ENCODE data around the gene MED13.
A peak's percentile ranks its signal among the peaks of the same experiment; 100 is the strongest.

Gene MED13

DNA sequence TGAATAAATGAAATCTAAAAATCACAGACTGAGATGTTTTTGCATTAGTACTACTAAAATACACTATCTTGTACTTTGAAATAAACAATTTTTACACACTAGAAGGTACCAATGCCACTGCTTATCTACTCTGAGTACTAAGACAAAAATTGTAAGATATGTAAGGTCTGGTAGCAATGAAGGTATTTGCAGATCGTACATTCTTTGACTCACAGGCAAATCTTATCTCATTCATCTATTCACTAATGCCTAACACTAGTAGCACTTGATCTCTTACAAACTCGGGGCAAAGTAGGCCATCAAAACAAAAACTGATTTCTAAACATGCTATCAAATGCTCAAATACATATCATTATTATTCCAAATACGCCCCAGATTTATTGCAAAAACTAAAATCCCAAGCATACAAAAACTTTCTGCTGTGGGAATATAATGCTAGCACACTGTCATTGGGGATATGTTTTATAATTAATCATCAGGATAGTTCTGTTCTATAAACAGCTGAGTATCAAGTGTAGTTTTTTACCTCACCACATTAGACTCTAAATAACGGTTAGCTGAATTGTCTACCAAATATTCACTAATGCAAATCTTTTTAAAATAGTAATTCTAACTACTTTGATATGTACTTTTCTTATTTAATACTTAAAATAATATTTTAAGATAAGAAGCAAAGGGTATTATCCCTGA is 68.0 kb downstream of the MED13 start:
- H3K4ac ChIP-seq (ENCODE audit: low read depth, low read length) = no peak overlapping the region
- H3K27ac ChIP-seq (ENCODE audit: low read depth, low read length) = no peak overlapping the region
- H3K14ac ChIP-seq (ENCODE audit: low read length) = no peak overlapping the region
- H4K12ac ChIP-seq (ENCODE audit: low read depth, low read length) = no peak overlapping the region
- H3K4me2 ChIP-seq (ENCODE audit: low read length) = no peak overlapping the region
- H3K36me3 ChIP-seq (ENCODE audit: control insufficient read depth in 1 of 2, insufficient read depth in 2 of 2, low read length in 2 of 2) = peaks cover 16% of the 10 kb centered on the region in 2 experiments
- no peaks in the 10 kb centered on the region for H3K9me3 ChIP-seq (ENCODE audit: insufficient read depth, low read depth, low read length)
- no peak overlapping the region for H2BK5ac ChIP-seq (ENCODE audit: low read depth, low read length, poor library complexity)
- H3K9ac ChIP-seq (ENCODE audit: low read length) = no peak overlapping the region
- no peak overlapping the region for H2BK120ac ChIP-seq (ENCODE audit: insufficient read depth, low read length, poor library complexity)
- no peak overlapping the region for H2AFZ ChIP-seq (ENCODE audit: insufficient read depth, low read length, poor library complexity)
- H4K91ac ChIP-seq (ENCODE audit: low read depth, low read length) = no peak overlapping the region
- H2AK5ac ChIP-seq (ENCODE audit: low read length) = no peak overlapping the region
- H4K8ac ChIP-seq (ENCODE audit: low read depth, low read length) = no peak overlapping the region
- peak; percentile 7 to 71 for DNase-seq
- H3K4me1 ChIP-seq (ENCODE audit: control insufficient read depth in 1 of 2, insufficient read depth in 2 of 2, low read length in 2 of 2) = no peaks in the 10 kb centered on the region
- 100% methylated on average over 1 of the region's 4 CpGs for WGBS (ENCODE audit: extremely low coverage, insufficient coverage, insufficient read length)
- no peak overlapping the region for H3K23ac ChIP-seq (ENCODE audit: low read length)
- no peak overlapping the region for H3K18ac ChIP-seq (ENCODE audit: low read length)
- H3K4me3 ChIP-seq (ENCODE audit: low read depth, low read length) = no peak overlapping the region
- H3K79me2 ChIP-seq (ENCODE audit: control insufficient read depth, insufficient read depth, low read length, poor library complexity) = no peaks in the 10 kb centered on the region
- H3K27me3 ChIP-seq (ENCODE audit: insufficient read depth, low read length) = no peaks in the 10 kb centered on the region
- H2BK12ac ChIP-seq (ENCODE audit: low read length) = no peak overlapping the region
- no peaks in the 10 kb centered on the region for H3K79me1 ChIP-seq (ENCODE audit: low read length)

GRCh38 chr17:61989509-61989908 is 75.6 kb downstream of the MED13 start:
- Histone ChIP-seq H3K36me3 (ENCODE audit: control insufficient read depth in 1 of 2, insufficient read depth in 2 of 2, low read length in 2 of 2) (peaks cover 22 to 30% of the 10 kb centered on the region in 2 experiments), H3K23ac (ENCODE audit: low read length) (no peak overlapping the region), H3K27ac (ENCODE audit: low read depth, low read length) (no peak overlapping the region), H2AFZ (ENCODE audit: insufficient read depth, low read length, poor library complexity) (no peak overlapping the region), H4K12ac (ENCODE audit: low read depth, low read length) (no peak overlapping the region), H2BK12ac (ENCODE audit: low read length) (no peak overlapping the region), H3K4ac (ENCODE audit: low read depth, low read length) (no peak overlapping the region), H3K4me1 (ENCODE audit: control insufficient read depth in 1 of 2, insufficient read depth in 2 of 2, low read length in 2 of 2) (no peaks in the 10 kb centered on the region), H3K18ac (ENCODE audit: low read length) (no peak overlapping the region), H2BK5ac (ENCODE audit: low read depth, low read length, poor library complexity) (no peak overlapping the region), H3K9ac (ENCODE audit: low read length) (no peak overlapping the region), H3K27me3 (ENCODE audit: insufficient read depth, low read length) (no peaks in the 10 kb centered on the region), H4K8ac (ENCODE audit: low read depth, low read length) (no peak overlapping the region), H3K4me3 (ENCODE audit: low read depth, low read length) (no peak overlapping the region), H2BK120ac (ENCODE audit: insufficient read depth, low read length, poor library complexity) (no peak overlapping the region), H2AK5ac (ENCODE audit: low read length) (no peak overlapping the region), H3K14ac (ENCODE audit: low read length) (no peak overlapping the region), H3K4me2 (ENCODE audit: low read length) (no peak overlapping the region), H3K79me2 (ENCODE audit: control insufficient read depth, insufficient read depth, low read length, poor library complexity) (no peaks in the 10 kb centered on the region), H4K91ac (ENCODE audit: low read depth, low read length) (no peak overlapping the region), H3K79me1 (ENCODE audit: low read length) (no peaks in the 10 kb centered on the region), H3K9me3 (ENCODE audit: insufficient read depth, low read depth, low read length) (no peaks in the 10 kb centered on the region)
- DNase-seq = no peak
- no CpG with 5 or more reads among the region's 3 CpGs for WGBS (ENCODE audit: extremely low coverage, insufficient coverage, insufficient read length)

DNA sequence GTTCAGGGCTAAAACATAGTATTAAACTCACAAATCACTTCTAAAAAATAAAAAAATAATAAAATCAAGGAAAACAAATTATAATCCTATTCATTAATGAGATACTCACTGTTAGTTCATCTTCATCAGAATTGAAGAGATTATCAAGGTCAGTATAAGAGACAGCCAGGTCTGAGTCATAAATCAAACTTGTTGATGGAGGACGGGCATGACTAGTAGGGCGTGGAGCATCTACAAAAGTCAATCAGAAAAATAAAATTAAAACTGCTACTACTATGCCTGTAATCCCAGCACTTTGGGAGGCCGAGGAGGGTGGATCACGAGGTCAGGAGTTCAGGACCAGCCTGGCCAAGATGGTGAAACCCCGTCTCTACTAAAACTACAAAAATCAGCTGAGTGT is 78.2 kb downstream of the MED13 start:
- no peak overlapping the region for H2BK12ac ChIP-seq (ENCODE audit: low read length)
- H2AK5ac ChIP-seq (ENCODE audit: low read length) = no peak overlapping the region
- no peak overlapping the region for H3K14ac ChIP-seq (ENCODE audit: low read length)
- no peak overlapping the region for H2BK5ac ChIP-seq (ENCODE audit: low read depth, low read length, poor library complexity)
- no peak overlapping the region for H4K91ac ChIP-seq (ENCODE audit: low read depth, low read length)
- peaks cover 25 to 28% of the 10 kb centered on the region in 2 experiments for H3K36me3 ChIP-seq (ENCODE audit: control insufficient read depth in 1 of 2, insufficient read depth in 2 of 2, low read length in 2 of 2)
- H3K27ac ChIP-seq (ENCODE audit: low read depth, low read length) = no peak overlapping the region
- DNase-seq = no peak
- H3K4me3 ChIP-seq (ENCODE audit: low read depth, low read length) = no peak overlapping the region
- no peaks in the 10 kb centered on the region for H3K27me3 ChIP-seq (ENCODE audit: insufficient read depth, low read length)
- no peaks in the 10 kb centered on the region for H3K9me3 ChIP-seq (ENCODE audit: insufficient read depth, low read depth, low read length)
- H2AFZ ChIP-seq (ENCODE audit: insufficient read depth, low read length, poor library complexity) = no peak overlapping the region
- WGBS (ENCODE audit: extremely low coverage, insufficient coverage, insufficient read length) = no CpG with 5 or more reads among the region's 5 CpGs
- H4K12ac ChIP-seq (ENCODE audit: low read depth, low read length) = no peak overlapping the region
- H3K18ac ChIP-seq (ENCODE audit: low read length) = no peak overlapping the region
- no peak overlapping the region for H3K23ac ChIP-seq (ENCODE audit: low read length)
- H3K4ac ChIP-seq (ENCODE audit: low read depth, low read length) = no peak overlapping the region
- no peaks in the 10 kb centered on the region for H3K79me1 ChIP-seq (ENCODE audit: low read length)
- H2BK120ac ChIP-seq (ENCODE audit: insufficient read depth, low read length, poor library complexity) = no peak overlapping the region
- no peaks in the 10 kb centered on the region for H3K4me1 ChIP-seq (ENCODE audit: control insufficient read depth in 1 of 2, insufficient read depth in 2 of 2, low read length in 2 of 2)
- no peaks in the 10 kb centered on the region for H3K79me2 ChIP-seq (ENCODE audit: control insufficient read depth, insufficient read depth, low read length, poor library complexity)
- H3K4me2 ChIP-seq (ENCODE audit: low read length) = no peak overlapping the region
- no peak overlapping the region for H3K9ac ChIP-seq (ENCODE audit: low read length)
- H4K8ac ChIP-seq (ENCODE audit: low read depth, low read length) = no peak overlapping the region

GRCh38 chr17:61984821-61985220 is 80.3 kb downstream of the MED13 start:
- no CpG with 5 or more reads among the region's 4 CpGs for WGBS (ENCODE audit: extremely low coverage, insufficient coverage, insufficient read length)
- no peaks in the 10 kb centered on the region for H3K79me2 ChIP-seq (ENCODE audit: control insufficient read depth, insufficient read depth, low read length, poor library complexity)

More at GRCh38 chr17:61984821-61985220, 80.3 kb downstream of the MED13 start:
- Histone ChIP-seq H4K91ac (ENCODE audit: low read depth, low read length) (no peak overlapping the region), H3K4me3 (ENCODE audit: low read depth, low read length) (no peak overlapping the region), H3K4me2 (ENCODE audit: low read length) (no peak overlapping the region), H3K36me3 (ENCODE audit: control insufficient read depth in 1 of 2, insufficient read depth in 2 of 2, low read length in 2 of 2) (peaks cover 24 to 26% of the 10 kb centered on the region in 2 experiments), H2AK5ac (ENCODE audit: low read length) (no peak overlapping the region), H2BK120ac (ENCODE audit: insufficient read depth, low read length, poor library complexity) (no peak overlapping the region), H4K12ac (ENCODE audit: low read depth, low read length) (no peak overlapping the region), H2AFZ (ENCODE audit: insufficient read depth, low read length, poor library complexity) (no peak overlapping the region), H3K27ac (ENCODE audit: low read depth, low read length) (no peak overlapping the region), H3K23ac (ENCODE audit: low read length) (no peak overlapping the region), H3K27me3 (ENCODE audit: insufficient read depth, low read length) (no peaks in the 10 kb centered on the region), H3K18ac (ENCODE audit: low read length) (no peak overlapping the region), H2BK12ac (ENCODE audit: low read length) (no peak overlapping the region), H4K8ac (ENCODE audit: low read depth, low read length) (no peak overlapping the region), H3K4me1 (ENCODE audit: control insufficient read depth in 1 of 2, insufficient read depth in 2 of 2, low read length in 2 of 2) (no peaks in the 10 kb centered on the region), H2BK5ac (ENCODE audit: low read depth, low read length, poor library complexity) (no peak overlapping the region), H3K9me3 (ENCODE audit: insufficient read depth, low read depth, low read length) (no peaks in the 10 kb centered on the region), H3K4ac (ENCODE audit: low read depth, low read length) (no peak overlapping the region), H3K79me1 (ENCODE audit: low read length) (no peaks in the 10 kb centered on the region), H3K9ac (ENCODE audit: low read length) (no peak overlapping the region), H3K14ac (ENCODE audit: low read length) (no peak overlapping the region)
- DNase-seq = no peak
